ENCODE results near the gene TCF12. TPM values are rescaled to one million over a fixed set of nuclear protein-coding genes. Genes with fewer than 3 reads are reported as not detected.

Gene TCF12
- total RNA-seq, 2 donors from 2014 or later = 71.5 to 77.0 TPM

DNA sequence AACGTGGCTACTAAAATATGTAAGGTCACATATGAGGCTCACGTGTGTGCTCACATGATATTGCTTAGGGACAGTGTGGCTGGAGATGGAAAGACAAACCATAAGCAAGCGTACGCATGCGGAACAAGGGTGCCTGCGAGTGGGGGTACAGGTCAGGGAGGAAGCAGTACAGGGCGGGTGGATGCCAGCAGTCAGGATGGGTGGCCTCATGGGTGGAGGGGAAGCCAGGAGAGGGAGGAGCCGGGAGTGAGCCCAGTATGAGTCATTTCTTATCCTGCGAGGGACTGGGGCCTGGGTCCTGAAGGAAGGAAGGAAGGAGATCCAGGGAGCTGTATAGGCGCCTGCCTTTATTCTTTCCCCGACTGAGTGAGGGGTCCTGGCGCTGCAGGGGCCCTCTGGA, 415.8 kb downstream of the TCF12 start:
- DNase-seq (no peak), ATAC-seq (no peak)
- H3K36me3 Mint-ChIP-seq (ENCODE audit: low read depth) = peaks cover 2% of the 10 kb centered on the region
- no peak overlapping the region for H3K4me3 Mint-ChIP-seq
- H3K27me3 Mint-ChIP-seq = peaks cover 73% of the 10 kb centered on the region
- H3K4me1 Mint-ChIP-seq = peaks cover 4% of the 10 kb centered on the region
- H3K9me3 ChIP-seq (ENCODE audit: control insufficient read depth, low read length, poor library complexity, severe bottlenecking) = no peaks in the 10 kb centered on the region
- no peak overlapping the region for H3K27ac Mint-ChIP-seq

DNA sequence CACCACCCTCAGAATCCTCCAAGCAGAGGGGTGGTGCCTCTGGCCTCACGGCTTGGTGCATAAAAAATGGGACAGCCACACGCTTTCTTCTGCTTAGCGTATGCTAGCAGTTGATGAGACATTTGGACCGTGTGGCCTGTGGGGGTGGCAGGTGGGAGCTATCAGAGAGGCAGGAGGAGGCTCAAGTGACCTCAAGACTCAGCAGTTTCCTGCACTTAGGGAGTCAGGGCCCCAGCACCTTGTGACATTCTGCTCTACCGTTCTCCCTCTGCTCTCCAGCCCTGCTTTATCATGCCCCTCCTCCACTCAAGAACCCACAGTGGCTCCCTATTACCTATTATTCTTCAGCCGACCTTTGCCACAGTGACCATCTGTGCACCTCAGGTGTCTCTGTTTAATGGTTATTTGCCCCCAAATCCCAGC, 416.9 kb downstream of the TCF12 start:
- DNase-seq (no peak), ATAC-seq (no peak)
- H3K4me3 Mint-ChIP-seq = no peak overlapping the region
- H3K9me3 ChIP-seq (ENCODE audit: control insufficient read depth, low read length, poor library complexity, severe bottlenecking) = no peaks in the 10 kb centered on the region
- no peak overlapping the region for H3K27ac Mint-ChIP-seq
- H3K27me3 Mint-ChIP-seq = peaks cover 65% of the 10 kb centered on the region
- H3K36me3 Mint-ChIP-seq (ENCODE audit: low read depth) = peaks cover 2% of the 10 kb centered on the region
- H3K4me1 Mint-ChIP-seq = peaks cover 3% of the 10 kb centered on the region

DNA sequence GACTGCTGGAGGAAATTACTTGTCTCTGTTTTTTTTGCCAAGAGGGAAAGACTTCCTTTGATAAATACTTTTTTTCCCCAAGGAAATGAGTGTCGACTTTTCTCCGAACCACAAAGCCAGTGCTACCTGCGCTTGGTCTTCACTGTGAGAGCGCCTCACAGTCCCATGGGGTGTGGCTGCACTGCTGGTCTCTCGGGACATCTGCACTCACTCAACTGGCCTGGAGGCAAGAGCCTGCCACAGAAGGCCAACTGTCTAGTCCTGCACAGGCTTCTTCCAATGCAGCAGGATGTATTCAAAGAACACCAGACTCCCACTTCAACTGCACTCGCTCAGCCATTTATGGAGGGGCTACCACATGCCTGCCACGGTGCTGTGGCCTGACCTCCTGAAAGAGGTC, 417.3 kb downstream of the TCF12 start:
- H3K4me1 Mint-ChIP-seq = no peaks in the 10 kb centered on the region
- no peak overlapping the region for H3K4me3 Mint-ChIP-seq
- ATAC-seq (no peak), DNase-seq (no peak)
- H3K27me3 Mint-ChIP-seq = peaks cover 61% of the 10 kb centered on the region
- H3K27ac Mint-ChIP-seq = no peak overlapping the region
- H3K36me3 Mint-ChIP-seq (ENCODE audit: low read depth) = peaks cover 2% of the 10 kb centered on the region
- no peaks in the 10 kb centered on the region for H3K9me3 ChIP-seq (ENCODE audit: control insufficient read depth, low read length, poor library complexity, severe bottlenecking)

DNA sequence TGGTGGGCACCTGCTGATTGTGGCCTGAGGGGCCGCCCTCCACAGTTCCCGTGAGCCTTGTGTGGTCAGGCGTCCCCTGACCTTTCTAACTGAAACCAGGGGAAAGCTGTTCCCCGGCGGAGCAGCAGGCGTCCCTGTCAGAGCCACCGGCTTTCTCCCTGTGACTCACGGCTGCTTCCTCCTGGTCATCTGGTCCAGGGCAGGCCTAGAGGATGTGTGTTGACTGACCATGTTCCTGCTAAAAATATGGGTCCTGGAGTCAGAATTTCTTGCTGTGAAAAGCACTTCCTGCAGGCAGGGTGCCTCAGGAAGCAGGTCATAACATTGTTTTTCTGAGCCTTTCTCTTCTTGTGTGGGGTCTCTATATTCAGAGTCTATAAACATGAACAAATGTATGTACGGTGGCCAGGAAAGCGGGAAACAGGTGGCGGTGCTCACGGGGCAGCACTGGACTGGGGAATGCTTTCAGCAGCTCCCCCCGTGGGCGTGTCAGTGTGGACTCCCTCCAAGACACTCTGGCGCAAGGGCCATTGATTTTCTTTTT, 419.5 kb downstream of the TCF12 start:
- peaks cover 2% of the 10 kb centered on the region for H3K36me3 Mint-ChIP-seq (ENCODE audit: low read depth)
- H3K27me3 Mint-ChIP-seq = peaks cover 57% of the 10 kb centered on the region
- no peaks in the 10 kb centered on the region for H3K9me3 ChIP-seq (ENCODE audit: control insufficient read depth, low read length, poor library complexity, severe bottlenecking)
- no peak overlapping the region for H3K4me3 Mint-ChIP-seq
- H3K27ac Mint-ChIP-seq = no peak overlapping the region
- DNase-seq (no peak), ATAC-seq (no peak)
- H3K4me1 Mint-ChIP-seq = no peaks in the 10 kb centered on the region

DNA sequence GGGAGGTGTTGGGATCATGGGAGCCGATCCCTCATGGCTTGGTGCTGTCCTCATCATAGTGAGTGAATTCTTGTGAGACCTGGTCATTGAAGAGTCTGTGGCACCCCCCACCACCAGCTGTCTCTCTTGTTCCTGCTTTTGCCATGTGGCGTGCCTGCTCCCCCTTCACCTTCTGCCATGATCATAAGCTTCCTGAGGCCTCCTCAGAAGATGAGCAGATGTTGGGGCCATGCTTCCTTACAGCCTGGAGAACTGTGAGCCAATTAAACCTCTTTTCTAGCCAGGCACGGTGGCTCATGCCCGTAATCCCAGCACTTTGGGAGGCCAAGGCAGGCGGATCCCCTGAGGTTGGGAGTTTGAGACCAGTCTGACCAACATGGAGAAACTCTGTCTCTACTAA, 420.9 kb downstream of the TCF12 start:
- DNase-seq (no peak), ATAC-seq (no peak)
- Mint-ChIP-seq H3K27ac (no peak overlapping the region), H3K4me1 (no peaks in the 10 kb centered on the region), H3K27me3 (peaks cover 51% of the 10 kb centered on the region), H3K36me3 (ENCODE audit: low read depth) (no peaks in the 10 kb centered on the region), H3K4me3 (no peak overlapping the region)
- no peaks in the 10 kb centered on the region for H3K9me3 ChIP-seq (ENCODE audit: control insufficient read depth, low read length, poor library complexity, severe bottlenecking)

Other genes starting within 250 kb of the TCF12 start
- 10 to 100 TPM; 30.7 to 34.4 TPM for gene ZNF280D, start 185.1 kb upstream of the TCF12 start, total RNA-seq